Natural killer cell (primary cell): ENCODE measurements around the gene FNDC3B. TPM values are rescaled to one million over a fixed set of nuclear protein-coding genes. Genes with fewer than 3 reads are reported as not detected.

Source experiments
- ATAC-seq, 3 donors: fragments of 150-1000 bp in 2 of 3; fragments of 200-7000 bp in 1 of 3; cut with Tn5 transposase; 1 replicate in 1 of 3; 2 replicates in 2 of 3; pipeline ENCODE4 v1.10.0; 2021; ENCODE audit warnings: mild to moderate bottlenecking in 2 of 3, moderate library complexity in 2 of 3
- DNase-seq, 2 donors: peaks; one replicate each; pipeline versions ENCODE4 v3.0.0 to v3.0.0-alpha.2; 2013 to 2021; ENCODE audit warnings: mixed read lengths in 1 of 2
- H3K27ac ChIP-seq: one replicate; pipeline ENCODE4 v1.5.1; 2013; ENCODE audit warnings: mild to moderate bottlenecking, low read length
- H3K27me3 ChIP-seq: one replicate; pipeline ENCODE4 v1.6.1; 2013; ENCODE audit warnings: low read length; ENCODE audit not compliant: control insufficient read depth, insufficient read depth
- H3K36me3 ChIP-seq: one replicate; pipeline ENCODE4 v1.6.1; 2013; ENCODE audit warnings: low read length; ENCODE audit not compliant: control insufficient read depth, insufficient read depth
- H3K4me1 ChIP-seq: one replicate; pipeline ENCODE4 v1.6.1; 2013; ENCODE audit warnings: low read length; ENCODE audit not compliant: control insufficient read depth, insufficient read depth
- H3K4me3 ChIP-seq: one replicate; pipeline ENCODE4 v1.5.1; 2013; ENCODE audit warnings: low read length
- H3K9me3 ChIP-seq: one replicate; pipeline ENCODE4 v1.6.1; 2013; ENCODE audit warnings: low read length; ENCODE audit not compliant: control insufficient read depth, insufficient read depth
- H3K27ac Mint-ChIP-seq, 2 donors: one replicate each; pipeline ENCODE4 v1.8.0; 2022; ENCODE audit warnings: mild to moderate bottlenecking in 2 of 2, mixed read lengths in 2 of 2, moderate library complexity in 1 of 2
- H3K27me3 Mint-ChIP-seq, 2 donors: one replicate each; pipeline ENCODE4 v1.8.0; 2022; ENCODE audit warnings: low read depth in 2 of 2, mixed read lengths in 2 of 2
- H3K36me3 Mint-ChIP-seq: one replicate; pipeline ENCODE4 v1.8.0; 2022; ENCODE audit warnings: mixed read lengths
- H3K4me1 Mint-ChIP-seq, 2 donors: one replicate each; pipeline ENCODE4 v1.8.0; 2022; ENCODE audit warnings: mixed read lengths in 2 of 2
- H3K4me3 Mint-ChIP-seq: one replicate; pipeline ENCODE4 v1.8.0; 2022; ENCODE audit warnings: mild to moderate bottlenecking, moderate library complexity, mixed read lengths
- H3K9me3 Mint-ChIP-seq, 2 donors: one replicate each; pipeline ENCODE4 v1.8.0; 2022; ENCODE audit warnings: mixed read lengths in 2 of 2
- WGBS: methylation state at CpG from one replicate; pipeline ENCODE4 v1.1.7; 2013; ENCODE audit warnings: missing lambda C conversion rate; ENCODE audit not compliant: insufficient coverage; 5-methylcytosine and 5-hydroxymethylcytosine counted together
- intact Hi-C: fragments of 100-400 bp; cut with micrococcal nuclease; formaldehyde crosslinking; loops from one replicate; pipeline ENCODE4 v1.14.2; 2022
- total RNA-seq, 4 donors: library from RNA; stranded (reverse); fragments of 120-200 nt in 1 of 4; gene quantifications; one replicate each; pipeline versions ENCODE4 v1.2.3 to v1.2.4, GENCODE V29; 2013 to 2022
- TF ChIP-seq, protein P1 (sequence below): fragments of 200-600 bp; IDR thresholded peaks from one replicate; pipeline ENCODE4 v1.8.0; 2022; ENCODE audit warnings: antibody characterized with exemption

The FNDC3B gene
- total RNA-seq, 3 donors from 2014 or later (not counting 1 experiment from before 2014, with no cell fraction given) = 154 to 214 (median 206) TPM

DNA sequence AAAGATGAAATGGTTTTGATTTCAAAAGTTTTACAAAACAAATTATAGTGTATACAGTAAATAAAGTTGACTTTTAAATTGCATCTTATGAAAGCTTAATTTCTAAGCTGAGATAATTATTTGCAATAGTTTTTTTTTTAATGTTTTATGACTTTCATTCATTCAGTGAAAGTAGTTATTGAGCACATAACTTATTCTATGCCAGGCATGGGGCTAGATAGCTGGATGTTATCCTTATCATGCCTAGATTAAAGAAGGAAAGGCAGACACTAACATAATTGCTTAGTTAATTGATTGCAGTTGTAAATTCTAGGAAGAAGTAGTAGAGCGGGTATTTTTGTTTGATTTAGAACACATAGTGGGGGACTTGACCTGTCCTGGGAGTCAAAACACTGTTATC lies 92.4 kb downstream of the FNDC3B start:
- no peaks in the 10 kb centered on the region for H3K36me3 Mint-ChIP-seq
- peak overlapping the region; percentile 82 to 88 for H3K27ac Mint-ChIP-seq
- intact Hi-C loops = loop anchor here (1.0 to 5.0 kb wide), 5 partner anchors 15 to 81 kb away; no protein-coding TSS in a partner anchor
- H3K27me3 Mint-ChIP-seq = no peaks in the 10 kb centered on the region
- no peaks in the 10 kb centered on the region for H3K27me3 ChIP-seq
- DNase-seq = no peak
- peaks cover 54% of the 10 kb centered on the region for H3K4me1 ChIP-seq
- H3K9me3 ChIP-seq = no peaks in the 10 kb centered on the region
- WGBS = 39% methylated on average over 1 of the region's 1 CpG
- peaks cover 83% of the 10 kb centered on the region in 2 donors for H3K4me1 Mint-ChIP-seq
- ATAC-seq = no peak
- H3K4me3 Mint-ChIP-seq = peak overlapping the region; percentile 57
- TF ChIP-seq, protein P1, sequence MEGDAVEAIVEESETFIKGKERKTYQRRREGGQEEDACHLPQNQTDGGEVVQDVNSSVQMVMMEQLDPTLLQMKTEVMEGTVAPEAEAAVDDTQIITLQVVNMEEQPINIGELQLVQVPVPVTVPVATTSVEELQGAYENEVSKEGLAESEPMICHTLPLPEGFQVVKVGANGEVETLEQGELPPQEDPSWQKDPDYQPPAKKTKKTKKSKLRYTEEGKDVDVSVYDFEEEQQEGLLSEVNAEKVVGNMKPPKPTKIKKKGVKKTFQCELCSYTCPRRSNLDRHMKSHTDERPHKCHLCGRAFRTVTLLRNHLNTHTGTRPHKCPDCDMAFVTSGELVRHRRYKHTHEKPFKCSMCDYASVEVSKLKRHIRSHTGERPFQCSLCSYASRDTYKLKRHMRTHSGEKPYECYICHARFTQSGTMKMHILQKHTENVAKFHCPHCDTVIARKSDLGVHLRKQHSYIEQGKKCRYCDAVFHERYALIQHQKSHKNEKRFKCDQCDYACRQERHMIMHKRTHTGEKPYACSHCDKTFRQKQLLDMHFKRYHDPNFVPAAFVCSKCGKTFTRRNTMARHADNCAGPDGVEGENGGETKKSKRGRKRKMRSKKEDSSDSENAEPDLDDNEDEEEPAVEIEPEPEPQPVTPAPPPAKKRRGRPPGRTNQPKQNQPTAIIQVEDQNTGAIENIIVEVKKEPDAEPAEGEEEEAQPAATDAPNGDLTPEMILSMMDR = no peak
- peak overlapping the region; percentile 94 for H3K27ac ChIP-seq
- no peak overlapping the region for H3K4me3 ChIP-seq
- H3K9me3 Mint-ChIP-seq = no peaks in the 10 kb centered on the region
- H3K36me3 ChIP-seq = no peaks in the 10 kb centered on the region

DNA sequence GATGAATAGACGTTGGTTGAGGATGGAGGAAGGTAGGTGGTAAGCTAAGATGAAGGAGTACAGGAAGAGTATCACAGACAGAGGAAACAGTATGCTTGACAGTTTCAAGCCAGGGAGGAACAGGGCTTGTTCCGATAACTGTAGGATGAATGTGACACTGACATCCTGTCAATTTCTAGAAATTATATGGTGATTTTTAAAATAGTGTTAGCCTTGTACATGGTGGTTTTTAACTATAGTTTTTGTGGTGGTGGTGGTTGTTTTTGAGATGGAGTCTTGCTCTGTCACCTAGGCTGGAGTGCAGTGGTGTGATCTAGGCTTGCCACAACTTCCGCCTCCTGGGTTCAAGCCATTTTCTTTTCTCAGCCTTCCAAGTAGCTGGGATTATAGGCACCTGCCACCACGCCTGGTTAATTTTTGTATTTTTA lies 92.8 kb downstream of the FNDC3B start:
- H3K4me3 Mint-ChIP-seq = peak overlapping the region; percentile 57
- intact Hi-C loops = loop anchor here (1.0 to 5.0 kb wide), 5 partner anchors 15 to 80 kb away; no protein-coding TSS in a partner anchor
- DNase-seq (peak; percentile 59 to 63), ATAC-seq (peak; percentile 43 to 65 (median 63))
- H3K4me3 ChIP-seq = no peak overlapping the region
- TF ChIP-seq, protein P1 = no peak
- WGBS = 28% methylated on average over 4 of the region's 4 CpGs
- peak overlapping the region; percentile 79 for H3K27ac ChIP-seq
- no peaks in the 10 kb centered on the region for H3K9me3 ChIP-seq
- no peaks in the 10 kb centered on the region for H3K9me3 Mint-ChIP-seq
- H3K27ac Mint-ChIP-seq = peak overlapping the region; percentile 82 to 88
- peaks cover 53% of the 10 kb centered on the region for H3K4me1 ChIP-seq
- H3K4me1 Mint-ChIP-seq = peaks cover 83% of the 10 kb centered on the region in 2 donors
- H3K27me3 ChIP-seq = no peaks in the 10 kb centered on the region
- no peaks in the 10 kb centered on the region for H3K36me3 Mint-ChIP-seq
- no peaks in the 10 kb centered on the region for H3K36me3 ChIP-seq
- no peaks in the 10 kb centered on the region for H3K27me3 Mint-ChIP-seq

DNA sequence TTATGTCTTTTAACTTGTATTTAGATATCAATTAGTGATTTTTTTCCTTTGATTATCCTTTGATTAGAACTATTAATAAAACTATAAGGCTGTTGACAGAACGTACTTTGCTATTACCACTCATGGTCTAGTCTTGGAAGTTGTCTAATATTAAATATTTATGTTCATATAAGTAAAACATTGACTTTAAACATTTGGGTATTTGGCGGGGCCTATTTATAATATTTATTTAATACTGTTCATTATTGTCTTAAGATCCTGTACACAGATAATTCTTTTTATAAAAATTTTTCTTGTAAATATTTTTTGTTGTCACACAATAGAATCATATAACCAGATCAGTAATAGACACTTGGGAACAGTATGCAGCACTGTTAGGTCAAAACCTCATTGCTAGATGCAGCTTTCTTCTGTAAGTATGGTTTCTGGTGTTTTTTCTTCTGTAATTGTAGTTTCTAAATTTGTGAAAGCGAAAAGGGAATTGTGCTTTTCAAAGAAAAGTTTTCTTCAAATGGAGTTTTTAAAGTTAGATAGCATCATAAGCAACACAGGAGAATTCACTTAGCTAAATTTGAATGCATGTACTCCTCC lies 93.4 kb downstream of the FNDC3B start:
- H3K4me1 ChIP-seq = peaks cover 52% of the 10 kb centered on the region

More for the DNA sequence above, 93.4 kb downstream of the FNDC3B start:
- H3K27me3 ChIP-seq = no peaks in the 10 kb centered on the region
- no peak overlapping the region for H3K4me3 ChIP-seq
- H3K36me3 ChIP-seq = no peaks in the 10 kb centered on the region
- Mint-ChIP-seq H3K4me1 (peaks cover 87% of the 10 kb centered on the region in 2 donors), H3K27ac (peak overlapping the region; percentile 82 to 88), H3K4me3 (peak overlapping the region; percentile 54), H3K9me3 (no peaks in the 10 kb centered on the region), H3K36me3 (no peaks in the 10 kb centered on the region), H3K27me3 (no peaks in the 10 kb centered on the region)
- H3K27ac ChIP-seq = peak overlapping the region; percentile 79
- TF ChIP-seq, protein P1 = no peak
- no peaks in the 10 kb centered on the region for H3K9me3 ChIP-seq
- intact Hi-C loops = loop anchor here (1.0 to 5.0 kb wide), 5 partner anchors 14 to 79 kb away; no protein-coding TSS in a partner anchor
- WGBS = no CpG with 5 or more reads among the region's 3 CpGs
- DNase-seq (no peak), ATAC-seq (no peak)
